HCT116 (cell line): ENCODE measurements around the gene ATP4A. TPM values are rescaled to one million over a fixed set of nuclear protein-coding genes. Genes with fewer than 3 reads are reported as not detected.
A peak's percentile ranks its signal among the peaks of the same experiment; 100 is the strongest.

Experiments used
- ATAC-seq: fragments of 200-7000 bp; cut with Tn5 transposase; 2 replicates; pipeline ENCODE4 v1.9.1; 2020; ENCODE audit warnings: mild to moderate bottlenecking, moderate library complexity
- BruUV-seq: library from RNA; stranded (reverse); fragments of 400-500 nt; replicated peaks from 2 replicates; lab custom pipeline; 2021; lab: Mats Ljungman, UMichigan
- CTCF ChIA-PET: fragments of 300-600 bp; sonication (Branson Sonifier 250); formaldehyde crosslinking; loops from one replicate; lab custom pipeline; 2021; ENCODE audit warnings: antibody characterized with exemption; lab: Charles Lee
- POLR2A ChIA-PET: fragments of 300-600, 350-600 bp; sonication (Branson Sonifier 250); formaldehyde crosslinking; loops from one replicate; lab custom pipeline; 2021; ENCODE audit warnings: antibody characterized with exemption; lab: Charles Lee
- RAD21 ChIA-PET, 2 experiments: fragments of 300-600 bp; sonication (Branson Sonifier 250); formaldehyde crosslinking; loops; one replicate each; lab custom pipeline; 2023; ENCODE audit warnings: low total read pairs in 2 of 2; ENCODE audit not compliant: uncharacterized antibody in 2 of 2, unreplicated experiment in 2 of 2, low non-redundant PET in 1 of 2; lab: Charles Lee
- DNase-seq: peaks from one replicate; pipeline ENCODE4 v3.0.0-alpha.2; 2010; ENCODE audit warnings: low read depth, low spot score
- H2AFZ ChIP-seq: fragments of 200-600 bp; shearing (Covaris generic), sonication (generic); 2 replicates; pipeline ENCODE4 v1.6.1; 2017; ENCODE audit warnings: low read depth, mixed run types, mixed read lengths, antibody characterized with exemption, low read length; ENCODE audit not compliant: poor library complexity, severe bottlenecking
- H3K27ac ChIP-seq: 2 replicates; pipeline ENCODE4 v1.5.1; 2012; ENCODE audit warnings: low read depth, low read length
- H3K27me3 ChIP-seq: fragments of 200-600 bp; sonication (generic); 2 replicates; pipeline ENCODE4 v1.6.1; 2016; ENCODE audit warnings: mixed run types, low read length, mixed read lengths; ENCODE audit not compliant: insufficient read depth
- H3K36me3 ChIP-seq, 2 experiments: fragments of 200-500 bp in 1 of 2; fragments of 200-600 bp in 1 of 2; sonication (Bioruptor generic) in 1 of 2; sonication (generic) in 1 of 2; 2 replicates each; pipeline versions ENCODE4 v1.5.1 to v1.6.1; 2014 to 2016; ENCODE audit warnings: low read length in 2 of 2, inconsistent platforms in 1 of 2, mixed read lengths in 1 of 2, mixed run types in 1 of 2; ENCODE audit not compliant: insufficient read depth in 2 of 2, control insufficient read depth in 1 of 2
- H3K4me1 ChIP-seq, 2 experiments: fragments of 200-600 bp in 1 of 2; sonication (generic) in 1 of 2; 2 replicates each; pipeline versions ENCODE4 v1.5.1 to v1.6.1; 2012 to 2017; ENCODE audit warnings: low read length in 2 of 2, inconsistent platforms in 1 of 2, mild to moderate bottlenecking in 1 of 2, mixed read lengths in 1 of 2, mixed run types in 1 of 2, moderate library complexity in 1 of 2; ENCODE audit not compliant: insufficient read depth in 2 of 2, control insufficient read depth in 1 of 2
- H3K4me2 ChIP-seq: fragments of 200-600 bp; sonication (generic); 2 replicates; pipeline ENCODE4 v1.6.1; 2017; ENCODE audit warnings: mixed run types, low read length, mixed read lengths
- H3K4me3 ChIP-seq, 2 experiments: fragments of 200-600 bp in 1 of 2; sonication (generic) in 1 of 2; replicated peaks in 1 of 2; 2 replicates each; pipeline ENCODE4 v1.5.1; 2011 to 2016; ENCODE audit warnings: low read length in 2 of 2, control low read depth in 1 of 2, low read depth in 1 of 2, mild to moderate bottlenecking in 1 of 2, mixed read lengths in 1 of 2, mixed run types in 1 of 2
- H3K79me2 ChIP-seq: fragments of 200-600 bp; sonication (generic); 2 replicates; pipeline ENCODE4 v1.6.1; 2017; ENCODE audit warnings: mild to moderate bottlenecking, mixed run types, low read length, moderate library complexity, mixed read lengths; ENCODE audit not compliant: insufficient read depth
- H3K9ac ChIP-seq: fragments of 200-600 bp; sonication (generic); 2 replicates; pipeline ENCODE4 v1.6.1; 2016; ENCODE audit warnings: low read length, mixed read lengths
- H3K9me2 ChIP-seq: fragments of 200-600 bp; sonication (generic), shearing (Covaris generic); 2 replicates; pipeline ENCODE4 v1.6.1; 2017; ENCODE audit warnings: mixed run types, mild to moderate bottlenecking, moderate library complexity; ENCODE audit not compliant: insufficient read depth
- H3K9me3 ChIP-seq, 2 experiments: fragments of 200-500 bp in 1 of 2; fragments of 200-600 bp in 1 of 2; sonication (Bioruptor generic) in 1 of 2; sonication (generic) in 1 of 2; 2 replicates each; pipeline ENCODE4 v1.6.1; 2014 to 2017; ENCODE audit warnings: low read length in 2 of 2, mixed read lengths in 2 of 2, inconsistent platforms in 1 of 2, low read depth in 1 of 2, mild to moderate bottlenecking in 1 of 2, mixed run types in 1 of 2, moderate library complexity in 1 of 2; ENCODE audit not compliant: control insufficient read depth in 1 of 2, insufficient read depth in 1 of 2
- H4K20me1 ChIP-seq: fragments of 200-600 bp; sonication (generic), shearing (Covaris generic); 2 replicates; pipeline ENCODE4 v1.6.1; 2017; ENCODE audit warnings: mixed run types, mild to moderate bottlenecking, moderate library complexity; ENCODE audit not compliant: insufficient read depth
- CEBPB ChIP-seq: IDR thresholded peaks from 2 replicates; pipeline ENCODE4 v1.6.1; 2012; ENCODE audit warnings: low read depth
- EZH2 ChIP-seq: fragments of 200-600 bp; sonication (generic); IDR thresholded peaks from 2 replicates; pipeline ENCODE4 v1.6.1; 2017; ENCODE audit warnings: antibody characterized with exemption, mixed run types
- POLR2AphosphoS5 ChIP-seq: IDR thresholded peaks from 2 replicates; pipeline ENCODE4 v1.6.1; 2011; ENCODE audit warnings: mild to moderate bottlenecking, low read depth, low read length, moderate library complexity
- intact Hi-C: fragments of 100-400 bp; cut with micrococcal nuclease; formaldehyde crosslinking; loops from 2 replicates; pipeline ENCODE4 v1.10.0; 2022
- total RNA-seq: library from RNA; stranded (reverse); gene quantifications from one replicate; pipeline ENCODE4 v1.2.1, GENCODE V29; 2021; ENCODE audit not compliant: unreplicated experiment

Gene ATP4A
- total RNA-seq, 1 experiment from 2014 or later: 0.27 TPM

DNA sequence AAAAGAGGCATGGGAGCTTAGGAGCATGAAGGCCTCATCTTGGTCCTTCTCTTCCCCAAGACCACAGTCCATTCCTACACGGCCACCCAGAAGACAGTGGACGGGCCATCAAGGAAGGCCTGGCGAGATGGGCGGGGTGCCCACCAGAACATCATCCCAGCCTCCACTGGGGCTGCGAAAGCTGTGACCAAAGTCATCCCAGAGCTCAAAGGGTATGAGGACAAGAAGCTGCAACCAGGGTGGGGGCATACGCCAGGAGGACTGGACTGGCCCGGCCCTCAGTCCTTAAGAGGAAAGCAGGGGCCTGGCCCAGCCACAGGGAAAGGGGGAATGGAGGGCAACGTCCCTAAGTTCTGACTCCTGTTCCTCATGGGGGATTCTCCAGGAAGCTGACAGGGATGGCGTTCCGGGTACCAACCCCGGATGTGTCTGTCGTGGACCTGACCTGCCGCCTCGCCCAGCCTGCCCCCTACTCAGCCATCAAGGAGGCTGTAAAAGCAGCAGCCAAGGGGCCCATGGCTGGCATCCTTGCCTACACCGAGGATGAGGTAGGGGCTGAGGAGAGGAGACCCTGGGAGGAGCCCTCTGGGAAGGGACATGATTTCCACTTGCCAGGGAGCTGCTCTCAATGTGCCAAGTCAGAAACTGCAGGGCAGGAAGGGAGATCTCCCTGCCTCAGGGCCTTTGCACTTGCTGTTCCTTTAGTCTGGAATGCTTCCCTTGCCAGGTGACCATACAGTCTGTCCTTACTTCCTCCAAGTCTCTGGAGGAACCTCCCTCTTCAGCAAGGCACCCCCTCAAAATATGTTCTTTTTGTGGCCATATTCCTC lies 20.0 kb downstream of the ATP4A start:
- DNase-seq: no peak
- RAD21 ChIA-PET: no interaction called here
- no peaks in the 10 kb centered on the region for H4K20me1 ChIP-seq
- peak overlapping the region; percentile 69 to 100 for H3K4me3 ChIP-seq
- H3K4me2 ChIP-seq: peak overlapping the region; percentile 98
- CTCF ChIA-PET: no interaction called here
- no peak for TF ChIP-seq CEBPB
- TF ChIP-seq POLR2AphosphoS5: 0 out of 2 replicates have a peak, but pooled peaks have one; percentile 15
- peaks cover 53% of the 10 kb centered on the region for H3K79me2 ChIP-seq
- H3K9me2 ChIP-seq: no peaks in the 10 kb centered on the region
- H2AFZ ChIP-seq: no peak overlapping the region
- H3K27ac ChIP-seq: no peak overlapping the region
- peak overlapping the region; percentile 100; the same call in 1 of the 2 replicates for H3K9ac ChIP-seq
- H3K36me3 ChIP-seq: peaks cover 11 to 42% of the 10 kb centered on the region in 2 experiments; a peak in 3 of 4 replicates
- BruUV-seq: no TSS peak
- no peak for ATAC-seq
- intact Hi-C loops: loop anchor here (10.0 kb wide), 1 partner anchor 391 kb away; the partner anchor contains the start of gene LRFN3
- no peaks in the 10 kb centered on the region for H3K27me3 ChIP-seq
- no peaks in the 10 kb centered on the region for H3K9me3 ChIP-seq
- POLR2A ChIA-PET: interaction anchor here (0.8 kb wide), 1 partner anchor 100 kb away, joined by 3 read pairs; no protein-coding TSS in a partner anchor
- H3K4me1 ChIP-seq: peaks cover 9 to 18% of the 10 kb centered on the region in 2 experiments

GRCh38 chr19:35542209-35542608 lies 21.2 kb downstream of the ATP4A start:
- Histone ChIP-seq H3K9me2 (no peaks in the 10 kb centered on the region), H3K36me3 (peaks cover 8 to 38% of the 10 kb centered on the region in 2 experiments; a peak in 3 of 4 replicates), H3K9ac (no peak overlapping the region), H3K9me3 (no peaks in the 10 kb centered on the region), H3K27me3 (no peaks in the 10 kb centered on the region), H3K79me2 (peaks cover 43% of the 10 kb centered on the region), H3K4me2 (no peak overlapping the region)
- RAD21 ChIA-PET: no interaction called here
- ATAC-seq: no peak
- BruUV-seq: no TSS peak
- TF ChIP-seq EZH2 (no peak), CEBPB (no peak)
- TF ChIP-seq, all 23 proteins: peak for 0
- Histone ChIP-seq H3K4me1 (peaks cover 9 to 18% of the 10 kb centered on the region in 2 experiments), H4K20me1 (no peaks in the 10 kb centered on the region), H3K4me3 (no peak overlapping the region), H3K27ac (no peak overlapping the region), H2AFZ (no peak overlapping the region)
- DNase-seq: no peak
- intact Hi-C loops: loop anchor here (10.0 kb wide), 1 partner anchor 393 kb away; the partner anchor contains the start of gene LRFN3
- CTCF ChIA-PET: no interaction called here
- POLR2A ChIA-PET: no interaction called here
